PC-9 (cell line): Measurements from ENCODE around the gene BCL2L14.

Source experiments
- CTCF ChIP-seq: fragments of 200-600 bp; sonication (generic); conservative IDR thresholded peaks from 2 replicates; pipeline ENCODE4 v1.6.1; 2017; ENCODE audit warnings: mixed run types, antibody characterized with exemption, mild to moderate bottlenecking, moderate library complexity
- EZH2 ChIP-seq: fragments of 200-600 bp; sonication (generic); IDR thresholded peaks from 2 replicates; pipeline ENCODE4 v1.8.0; 2017; ENCODE audit warnings: antibody characterized with exemption, low read depth

- TF ChIP-seq CTCF (no peak), EZH2 (no peak)
Measured at GRCh38 chr12:12133785-12134184, 63.0 kb downstream of the BCL2L14 start.
